Activated CD4-positive, alpha-beta T cell treated with anti-CD3 and anti-CD28 coated beads for 36 hours (primary cell): Measurements from ENCODE around the gene OPRD1. TPM values are rescaled to one million over a fixed set of nuclear protein-coding genes. Genes with fewer than 3 reads are reported as not detected.

Experiments used
- ATAC-seq: fragments of 200-7000 bp; cut with Tn5 transposase; one replicate; pipeline ENCODE4 v1.10.0; 2021; ENCODE audit warnings: mild to moderate bottlenecking, moderate library complexity
- CTCF ChIA-PET: fragments of 350-600 bp; sonication (Branson Sonifier 250); formaldehyde crosslinking; loops from one replicate; lab custom pipeline; 2021; ENCODE audit warnings: antibody characterized with exemption; lab: Charles Lee
- POLR2A ChIA-PET: fragments of 350-600 bp; sonication (Branson Sonifier 250); formaldehyde crosslinking; loops from one replicate; lab custom pipeline; 2021; ENCODE audit warnings: antibody characterized with exemption, inconsistent platforms; lab: Charles Lee
- DNase-seq: peaks from one replicate; pipeline ENCODE4 v3.0.0-alpha.2; 2020
- H3K27ac Mint-ChIP-seq: one replicate; pipeline ENCODE4 v1.8.0; 2021; ENCODE audit warnings: mixed read lengths
- H3K27me3 Mint-ChIP-seq: one replicate; pipeline ENCODE4 v1.8.0; 2021; ENCODE audit warnings: mixed read lengths
- H3K36me3 Mint-ChIP-seq: one replicate; pipeline ENCODE4 v1.8.0; 2021; ENCODE audit warnings: low read depth, mixed read lengths
- H3K4me1 Mint-ChIP-seq: one replicate; pipeline ENCODE4 v1.8.0; 2021; ENCODE audit warnings: mixed read lengths
- H3K4me3 Mint-ChIP-seq: one replicate; pipeline ENCODE4 v1.8.0; 2021; ENCODE audit warnings: mild to moderate bottlenecking, moderate library complexity, mixed read lengths
- H3K9me3 Mint-ChIP-seq: one replicate; pipeline ENCODE4 v1.8.0; 2021; ENCODE audit warnings: low read depth, mixed read lengths
- intact Hi-C, 2 experiments: fragments of 100-400 bp; cut with DNase I in 1 of 2; cut with micrococcal nuclease in 1 of 2; formaldehyde crosslinking; loops; one replicate each; pipeline versions ENCODE4 v1.14.2 to v1.15.1; 2022 to 2024; cut with DNase I, micrococcal nuclease
- total RNA-seq, 2 experiments: library from RNA; stranded (reverse); gene quantifications; one replicate each; pipeline ENCODE4 v1.2.3, GENCODE V29; 2021

OPRD1 gene
- total RNA-seq, 2 experiments from 2014 or later, result 0.02 TPM; not detected in 1

DNA sequence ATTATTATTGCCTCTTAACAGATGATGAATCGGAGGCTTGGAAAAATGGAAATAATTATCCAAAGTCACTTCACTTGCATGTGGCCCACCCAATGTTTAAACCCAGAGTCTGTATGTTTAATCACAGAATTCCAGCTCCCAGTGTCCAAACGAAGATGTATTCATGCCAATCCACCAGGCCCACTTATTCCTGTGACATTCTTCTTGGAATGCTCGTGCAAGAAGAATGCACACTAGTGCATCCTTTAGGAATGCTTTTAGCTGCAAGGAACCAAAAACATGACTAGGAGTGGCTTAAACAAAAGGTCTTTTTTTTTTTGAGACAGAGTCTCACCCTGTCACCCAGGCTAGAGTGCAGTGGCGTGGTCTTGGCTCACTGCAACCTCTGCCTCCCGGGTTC lies 8.9 kb upstream of the OPRD1 start:
- H3K9me3 Mint-ChIP-seq, result no peaks in the 10 kb centered on the region
- POLR2A ChIA-PET, result no interaction called here
- no peaks in the 10 kb centered on the region for H3K36me3 Mint-ChIP-seq
- CTCF ChIA-PET, result interaction anchor here (0.7 to 1.9 kb wide), 2 partner anchors 74 to 212 kb away, joined by 4 to 8 read pairs; no protein-coding TSS in a partner anchor
- DNase-seq, result no peak
- intact Hi-C loops, result no loop called here
- no peak for ATAC-seq
- peaks cover 1% of the 10 kb centered on the region for H3K27me3 Mint-ChIP-seq
- no peaks in the 10 kb centered on the region for H3K4me1 Mint-ChIP-seq
- H3K4me3 Mint-ChIP-seq, result no peak overlapping the region
- H3K27ac Mint-ChIP-seq, result no peak overlapping the region

DNA sequence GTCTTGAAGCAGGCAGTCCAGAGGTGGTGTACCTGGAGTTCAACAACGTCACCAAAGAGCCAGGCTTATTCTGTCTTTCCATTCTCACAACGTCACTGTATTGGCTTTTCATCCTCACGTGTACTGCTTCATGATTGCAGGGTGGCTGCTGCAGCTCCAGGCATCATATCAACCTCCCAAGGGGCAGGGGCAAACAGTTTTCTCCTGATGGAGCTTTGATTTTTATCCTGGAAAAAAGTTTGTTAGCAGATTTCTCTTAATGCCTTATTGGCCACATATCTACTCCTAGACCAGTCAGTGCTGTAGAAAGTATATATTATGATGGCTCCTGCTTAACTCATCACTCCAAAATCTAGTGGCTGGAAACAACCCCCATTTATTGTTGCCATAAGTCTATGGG lies 8.3 kb upstream of the OPRD1 start:
- ATAC-seq, result no peak
- no peaks in the 10 kb centered on the region for H3K4me1 Mint-ChIP-seq

DNA sequence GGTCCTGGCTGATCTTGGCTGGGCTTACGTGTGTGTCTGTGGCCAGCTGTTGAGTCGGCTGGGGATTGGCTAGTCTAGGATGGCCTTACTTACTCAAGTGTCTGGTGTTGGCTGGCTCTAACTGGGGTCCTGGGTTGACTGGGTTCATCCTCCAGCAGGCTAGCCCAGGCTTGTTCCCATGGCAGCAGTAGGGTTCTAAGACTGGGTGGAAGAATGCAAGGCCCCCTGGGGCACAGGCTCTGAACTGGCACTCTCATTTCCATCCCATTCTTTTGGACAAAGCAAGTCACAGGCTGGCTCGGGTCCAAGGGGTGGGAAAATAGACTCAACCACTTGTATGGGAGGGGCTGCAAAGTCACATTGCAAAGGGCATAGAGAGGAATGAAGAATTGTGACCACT lies 7.9 kb upstream of the OPRD1 start:
- H3K9me3 Mint-ChIP-seq, result no peaks in the 10 kb centered on the region
- no peaks in the 10 kb centered on the region for H3K4me1 Mint-ChIP-seq
- H3K36me3 Mint-ChIP-seq, result no peaks in the 10 kb centered on the region
- ATAC-seq (no peak), DNase-seq (no peak)
- no peak overlapping the region for H3K27ac Mint-ChIP-seq
- peaks cover 1% of the 10 kb centered on the region for H3K27me3 Mint-ChIP-seq
- intact Hi-C loops, result no loop called here
- H3K4me3 Mint-ChIP-seq, result no peak overlapping the region
- ChIA-PET POLR2A (no interaction called here), CTCF (no interaction called here)

More for the DNA sequence above, 8.3 kb upstream of the OPRD1 start:
- peaks cover 1% of the 10 kb centered on the region for H3K27me3 Mint-ChIP-seq
- DNase-seq, result no peak
- no peaks in the 10 kb centered on the region for H3K36me3 Mint-ChIP-seq
- no peak overlapping the region for H3K27ac Mint-ChIP-seq
- intact Hi-C loops, result no loop called here
- CTCF ChIA-PET, result interaction anchor here (1.9 kb wide), 1 partner anchor 74 kb away, joined by 8 read pairs; no protein-coding TSS in a partner anchor
- no peaks in the 10 kb centered on the region for H3K9me3 Mint-ChIP-seq
- no peak overlapping the region for H3K4me3 Mint-ChIP-seq
- POLR2A ChIA-PET, result no interaction called here

DNA sequence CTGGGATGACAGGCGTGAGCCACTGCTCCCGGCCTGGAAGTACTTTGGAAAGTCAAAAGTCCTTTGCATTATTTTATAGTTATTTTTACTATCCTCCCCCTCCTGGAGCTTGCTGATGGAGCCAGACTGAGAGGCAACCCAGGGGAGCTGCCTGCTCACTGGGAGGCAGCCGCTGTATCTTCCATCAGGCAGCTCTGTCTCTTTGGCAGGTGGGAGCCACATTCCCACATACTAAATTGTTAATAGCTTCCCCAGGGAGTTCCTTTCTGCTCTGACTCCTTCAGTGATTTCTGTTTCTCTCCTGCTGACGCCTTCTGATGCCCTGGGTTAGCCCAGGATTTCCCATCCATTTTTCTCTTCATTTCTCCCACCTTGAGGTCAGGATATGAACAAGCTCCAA lies 4.9 kb upstream of the OPRD1 start:
- no peaks in the 10 kb centered on the region for H3K9me3 Mint-ChIP-seq
- ChIA-PET POLR2A (no interaction called here), CTCF (interaction anchor here (1.3 kb wide), 1 partner anchor 14 kb away, joined by 3 read pairs; no protein-coding TSS in a partner anchor)
- H3K4me1 Mint-ChIP-seq, result peaks cover 2% of the 10 kb centered on the region
- DNase-seq (no peak), ATAC-seq (no peak)
- H3K4me3 Mint-ChIP-seq, result no peak overlapping the region
- peaks cover 20% of the 10 kb centered on the region for H3K27me3 Mint-ChIP-seq
- no peaks in the 10 kb centered on the region for H3K36me3 Mint-ChIP-seq
- no peak overlapping the region for H3K27ac Mint-ChIP-seq
- intact Hi-C loops, result no loop called here

GRCh38 chr1:28807986-28808385 lies 4.0 kb upstream of the OPRD1 start:
- H3K27me3 Mint-ChIP-seq, result peaks cover 26% of the 10 kb centered on the region
- DNase-seq (no peak), ATAC-seq (no peak)
- no peak overlapping the region for H3K27ac Mint-ChIP-seq
- H3K36me3 Mint-ChIP-seq, result no peaks in the 10 kb centered on the region
- H3K4me3 Mint-ChIP-seq, result no peak overlapping the region
- intact Hi-C loops, result no loop called here
- ChIA-PET CTCF (interaction anchor here (0.8 to 1.3 kb wide), 2 partner anchors 15 to 69 kb away, joined by 3 to 5 read pairs; no protein-coding TSS in a partner anchor), POLR2A (no interaction called here)
- peaks cover 2% of the 10 kb centered on the region for H3K4me1 Mint-ChIP-seq
- H3K9me3 Mint-ChIP-seq, result no peaks in the 10 kb centered on the region

DNA sequence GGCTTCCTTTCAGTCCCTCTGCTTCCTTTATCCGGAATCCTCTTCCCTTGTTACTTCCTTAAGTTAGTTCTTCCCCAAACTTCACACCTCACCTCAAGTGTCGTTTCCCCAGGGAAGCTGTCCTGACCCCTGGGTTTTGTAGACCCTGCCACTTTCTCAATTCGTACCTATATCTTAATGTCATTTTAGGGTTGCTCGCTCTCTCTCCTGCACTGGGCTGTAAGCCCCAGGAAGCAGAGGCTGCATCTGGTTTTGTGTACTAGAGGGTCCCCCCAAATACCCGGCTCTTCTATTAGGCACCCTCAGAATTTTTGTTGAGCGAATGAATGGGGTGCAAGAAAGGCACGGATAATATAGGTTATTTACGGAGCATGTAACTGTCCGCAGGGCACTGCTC lies 603 bp upstream of the OPRD1 start:
- intact Hi-C loops, result no loop called here
- Mint-ChIP-seq H3K9me3 (no peaks in the 10 kb centered on the region), H3K27ac (no peak overlapping the region), H3K4me3 (no peak overlapping the region), H3K4me1 (peaks cover 3% of the 10 kb centered on the region), H3K36me3 (no peaks in the 10 kb centered on the region), H3K27me3 (peaks cover 46% of the 10 kb centered on the region)
- ChIA-PET CTCF (no interaction called here), POLR2A (no interaction called here)
- no peak for ATAC-seq
- no peak for DNase-seq

DNA sequence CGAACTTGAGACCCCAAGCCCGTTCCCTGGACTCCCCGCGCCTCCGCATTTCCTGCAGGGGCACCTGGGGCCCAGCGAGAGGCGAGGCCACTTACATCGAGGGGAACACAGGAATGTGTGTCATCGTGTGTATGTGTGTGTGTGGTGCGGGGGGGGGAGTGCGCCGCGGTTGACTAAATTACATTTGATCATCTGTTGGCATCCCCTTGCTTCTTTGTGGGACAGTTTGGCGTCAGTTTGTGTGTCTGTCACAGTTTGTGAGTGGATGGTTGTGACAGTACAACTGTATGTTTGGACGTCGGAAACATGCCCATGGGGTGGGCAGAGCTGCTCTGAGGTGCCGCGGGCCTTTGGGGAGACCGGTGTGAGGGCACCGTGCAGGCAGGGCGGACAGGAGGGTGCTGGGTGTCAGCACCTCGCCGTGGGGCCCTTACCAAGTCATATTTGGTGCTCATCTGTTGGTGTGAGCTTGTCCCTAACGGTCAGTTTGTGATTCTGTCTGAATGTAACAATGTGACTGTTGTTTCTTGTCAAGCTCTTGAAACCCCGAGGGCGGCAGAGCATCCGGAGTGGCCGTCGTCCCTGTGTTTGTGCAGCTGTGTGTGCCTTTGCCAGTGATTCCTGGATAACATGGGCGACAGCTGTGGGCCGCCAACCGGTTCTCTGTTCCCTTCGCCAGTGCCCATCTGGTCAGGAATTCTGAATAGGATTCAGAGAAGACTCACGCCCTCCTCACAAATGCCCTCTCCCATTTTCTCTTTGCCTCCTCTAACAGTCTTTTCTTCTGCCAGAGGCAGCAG lies 899 bp downstream of the OPRD1 start:
- Mint-ChIP-seq H3K27ac (no peak overlapping the region), H3K9me3 (no peaks in the 10 kb centered on the region), H3K4me1 (peaks cover 3% of the 10 kb centered on the region), H3K36me3 (no peaks in the 10 kb centered on the region), H3K27me3 (peaks cover 49% of the 10 kb centered on the region), H3K4me3 (no peak overlapping the region)
- DNase-seq (no peak), ATAC-seq (no peak)
- ChIA-PET POLR2A (no interaction called here), CTCF (interaction anchor here (2.0 kb wide), 1 partner anchor 28 kb away, joined by 4 read pairs; no protein-coding TSS in a partner anchor)
- intact Hi-C loops, result no loop called here

GRCh38 chr1:28813931-28814465 lies 2.0 kb downstream of the OPRD1 start:
- Mint-ChIP-seq H3K4me3 (no peak overlapping the region), H3K27ac (no peak overlapping the region), H3K9me3 (no peaks in the 10 kb centered on the region), H3K36me3 (no peaks in the 10 kb centered on the region), H3K27me3 (peaks cover 49% of the 10 kb centered on the region), H3K4me1 (peaks cover 3% of the 10 kb centered on the region)
- ChIA-PET POLR2A (interaction anchor here (0.7 kb wide), 1 partner anchor 130 kb away, joined by 3 read pairs; no protein-coding TSS in a partner anchor), CTCF (interaction anchor here (2.0 kb wide), 2 partner anchors 29 to 64 kb away, joined by 4 to 12 read pairs; no protein-coding TSS in a partner anchor)
- intact Hi-C loops, result no loop called here
- DNase-seq (no peak), ATAC-seq (no peak)

- Mint-ChIP-seq H3K4me3 (no peak overlapping the region), H3K27ac (no peak overlapping the region), H3K9me3 (no peaks in the 10 kb centered on the region), H3K27me3 (peaks cover 40% of the 10 kb centered on the region), H3K36me3 (no peaks in the 10 kb centered on the region), H3K4me1 (peaks cover 3% of the 10 kb centered on the region)
- CTCF ChIA-PET, result interaction anchor here (0.6 to 2.0 kb wide), 6 partner anchors 10 to 1519 kb away, joined by 3 to 12 read pairs (median 4); no protein-coding TSS in a partner anchor
- ATAC-seq (peak; percentile 33), DNase-seq (no peak)
- intact Hi-C loops, result no loop called here
- POLR2A ChIA-PET, result interaction anchor here (0.6 to 1.0 kb wide), 2 partner anchors 94 to 167 kb away, joined by 3 read pairs; no protein-coding TSS in a partner anchor
These were observed 3.7 kb downstream of the OPRD1 start for GRCh38 chr1:28815533-28816185.

GRCh38 chr1:28817133-28817532 lies 5.2 kb downstream of the OPRD1 start:
- DNase-seq (no peak), ATAC-seq (no peak)
- intact Hi-C loops, result no loop called here
- ChIA-PET POLR2A (no interaction called here), CTCF (no interaction called here)
- H3K4me1 Mint-ChIP-seq, result peaks cover 2% of the 10 kb centered on the region
- no peak overlapping the region for H3K27ac Mint-ChIP-seq
- H3K36me3 Mint-ChIP-seq, result no peaks in the 10 kb centered on the region
- H3K4me3 Mint-ChIP-seq, result no peak overlapping the region
- peaks cover 30% of the 10 kb centered on the region for H3K27me3 Mint-ChIP-seq
- no peaks in the 10 kb centered on the region for H3K9me3 Mint-ChIP-seq

DNA sequence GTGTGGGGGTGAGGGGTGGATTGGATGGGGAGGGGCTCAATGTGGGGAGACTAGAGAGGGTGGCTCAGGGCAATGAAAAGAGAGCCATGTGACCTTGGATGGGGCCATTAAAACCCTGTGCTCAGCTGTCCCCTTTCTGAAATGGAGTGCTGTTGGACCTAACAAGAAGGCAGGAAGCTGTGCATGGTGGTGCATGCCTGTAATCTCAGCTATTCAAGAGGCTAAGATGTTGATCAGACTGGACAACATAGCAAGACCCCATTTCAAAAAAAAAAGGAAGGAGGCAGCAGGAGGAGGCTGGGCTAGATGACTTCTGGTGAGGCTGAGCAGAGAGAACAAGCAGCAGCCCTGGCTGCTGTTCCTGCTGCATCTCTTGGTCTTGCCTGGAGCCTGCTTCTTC lies 7.0 kb downstream of the OPRD1 start:
- peaks cover 14% of the 10 kb centered on the region for H3K27me3 Mint-ChIP-seq
- H3K4me1 Mint-ChIP-seq, result peaks cover 2% of the 10 kb centered on the region
- H3K36me3 Mint-ChIP-seq, result no peaks in the 10 kb centered on the region
- DNase-seq (no peak), ATAC-seq (no peak)
- POLR2A ChIA-PET, result no interaction called here
- CTCF ChIA-PET, result no interaction called here
- no peak overlapping the region for H3K27ac Mint-ChIP-seq
- no peak overlapping the region for H3K4me3 Mint-ChIP-seq
- no peaks in the 10 kb centered on the region for H3K9me3 Mint-ChIP-seq
- intact Hi-C loops, result no loop called here
